Measurements from ENCODE around the gene CDKAL1. TPM values are rescaled to one million over a fixed set of nuclear protein-coding genes. Genes with fewer than 3 reads are reported as not detected.

The CDKAL1 gene
- total and polyA plus RNA-seq, 9 of the 15 experiments (the other 6 are each of a cell fraction or from before 2014, with no cell fraction given), result 11.2 to 36.3 (median 20.1) TPM

- no peak for TF ChIP-seq YY1 (IDR thresholded peaks at IDR 0.05; ENCODE audit: borderline replicate concordance in 1 of 3, control insufficient read depth in 1 of 3, extremely low read depth in 1 of 3, insufficient read depth in 3 of 3, insufficient read length in 1 of 3, insufficient replicate concordance in 2 of 3, low read depth in 1 of 3, low read length in 2 of 3)
- TF ChIP-seq NCOR1 (IDR thresholded peaks at IDR 0.05), result no peak
- TF ChIP-seq LEF1 (IDR thresholded peaks at IDR 0.05), result no peak
- TF ChIP-seq FOXK1 (CRISPR knock-in tag; IDR thresholded peaks at IDR 0.05; ENCODE audit: borderline replicate concordance), result no peak
- DNase-seq (ENCODE audit: extremely low read depth in 1 of 4, low spot score in 3 of 4) (no peak), FAIRE-seq (no peak), ATAC-seq (no peak)
- Histone ChIP-seq H3K9me3 (replicated peaks; ENCODE audit: control insufficient read depth, insufficient read depth, low read depth, low read length) (no peaks in the 10 kb centered on the region), H3K36me3 (ENCODE audit: control insufficient read depth, insufficient read depth, low read length) (no peaks in the 10 kb centered on the region; the same call in 2 of the 3 replicates), H3K9ac (ENCODE audit: insufficient read depth in 1 of 2, low read depth in 2 of 2, low read length in 2 of 2) (no peak overlapping the region), H3K4me1 (replicated peaks in 1 of 2; ENCODE audit: control insufficient read depth in 2 of 2, insufficient read depth in 2 of 2, low read length in 2 of 2) (peaks cover 8 to 20% of the 10 kb centered on the region in 2 experiments), H3K9me1 (ENCODE audit: control insufficient read depth, insufficient read depth, low read length) (no peaks in the 10 kb centered on the region), H3K27me3 (ENCODE audit: control insufficient read depth in 2 of 2, insufficient read depth in 2 of 2, low read length in 2 of 2) (no peaks in the 10 kb centered on the region), H3K27ac (ENCODE audit: extremely low read depth, low read depth, low read length) (no peak overlapping the region), H3K4me3 (no peak overlapping the region), H3K79me2 (ENCODE audit: control insufficient read depth, insufficient read depth, low read length) (no peaks in the 10 kb centered on the region), H2AFZ (ENCODE audit: low read depth, low read length) (no peak overlapping the region), H4K20me1 (replicated peaks; ENCODE audit: control insufficient read depth, insufficient read depth, low read length) (no peaks in the 10 kb centered on the region), H3K4me2 (ENCODE audit: insufficient read depth, low read length) (no peak overlapping the region)
- POLR2A ChIA-PET, result no interaction called here
- intact Hi-C loops (cut with micrococcal nuclease), result no loop called here
- WGBS (ENCODE audit: insufficient coverage, low coverage, missing lambda C conversion rate), result 91% methylated on average over 2 of the region's 2 CpGs
- no TSS peak for BruUV-seq (replicated peaks)
- CTCF ChIA-PET (ENCODE audit: low intra/inter-chr PET ratio), result no interaction called here
- in situ Hi-C loops (cut with MboI), result no loop called here
These were observed 278.5 kb downstream of the CDKAL1 start for GRCh38 chr6:20812776-20813175.

GRCh38 chr6:20814494-20814893 is 280.2 kb downstream of the CDKAL1 start:
- Histone ChIP-seq H2AFZ (ENCODE audit: low read depth, low read length) (no peak overlapping the region), H3K9ac (ENCODE audit: insufficient read depth in 1 of 2, low read depth in 2 of 2, low read length in 2 of 2) (no peak overlapping the region), H3K9me1 (ENCODE audit: control insufficient read depth, insufficient read depth, low read length) (no peaks in the 10 kb centered on the region), H3K27ac (ENCODE audit: extremely low read depth, low read depth, low read length) (no peak overlapping the region), H3K27me3 (ENCODE audit: control insufficient read depth in 2 of 2, insufficient read depth in 2 of 2, low read length in 2 of 2) (no peaks in the 10 kb centered on the region), H4K20me1 (replicated peaks; ENCODE audit: control insufficient read depth, insufficient read depth, low read length) (no peaks in the 10 kb centered on the region), H3K4me1 (replicated peaks in 1 of 2; ENCODE audit: control insufficient read depth in 2 of 2, insufficient read depth in 2 of 2, low read length in 2 of 2) (peaks cover 8 to 20% of the 10 kb centered on the region in 2 experiments), H3K4me3 (no peak overlapping the region), H3K4me2 (ENCODE audit: insufficient read depth, low read length) (no peak overlapping the region), H3K36me3 (ENCODE audit: control insufficient read depth, insufficient read depth, low read length) (no peaks in the 10 kb centered on the region; the same call in 2 of the 3 replicates), H3K79me2 (ENCODE audit: control insufficient read depth, insufficient read depth, low read length) (no peaks in the 10 kb centered on the region), H3K9me3 (replicated peaks; ENCODE audit: control insufficient read depth, insufficient read depth, low read depth, low read length) (no peaks in the 10 kb centered on the region)
- CTCF ChIA-PET (ENCODE audit: low intra/inter-chr PET ratio), result no interaction called here
- in situ Hi-C loops (cut with MboI) (no loop called here), intact Hi-C loops (cut with micrococcal nuclease) (no loop called here)
- POLR2A ChIA-PET, result interaction anchor here (0.5 to 1.0 kb wide), 2 partner anchors 10 to 746 kb away, joined by 3 read pairs; no protein-coding TSS in a partner anchor
- FAIRE-seq, result no peak
- DNase-seq (ENCODE audit: extremely low read depth in 1 of 4, low spot score in 3 of 4), result no peak
- ATAC-seq, result no peak
- WGBS (ENCODE audit: insufficient coverage, low coverage, missing lambda C conversion rate), result 89% methylated on average over 4 of the region's 4 CpGs
- no TSS peak for BruUV-seq (replicated peaks)
- TF ChIP-seq CREB3L1 (IDR thresholded peaks at IDR 0.05; ENCODE audit: borderline replicate concordance, low read depth) (no peak), ZNF778 (CRISPR knock-in tag; IDR thresholded peaks at IDR 0.05) (no peak), KLF6 (CRISPR knock-in tag; IDR thresholded peaks at IDR 0.05; ENCODE audit: borderline replicate concordance) (no peak), JUN (IDR thresholded peaks at IDR 0.05; ENCODE audit: borderline replicate concordance, low read depth, low read length) (no peak), JUN (CRISPR knock-in tag; IDR thresholded peaks at IDR 0.05; ENCODE audit: borderline replicate concordance) (no peak), NRF1 (conservative IDR thresholded peaks at IDR 0.05 in 1 of 2, IDR thresholded peaks at IDR 0.05 in 1 of 2) (no peak), KLF10 (CRISPR knock-in tag; IDR thresholded peaks at IDR 0.05) (no peak), SMC3 (conservative IDR thresholded peaks at IDR 0.05; ENCODE audit: insufficient read depth, low read depth, low read length) (no peak), RHOXF2B (CRISPR knock-in tag; conservative IDR thresholded peaks at IDR 0.05) (no peak)
- TF ChIP-seq, protein P1, sequence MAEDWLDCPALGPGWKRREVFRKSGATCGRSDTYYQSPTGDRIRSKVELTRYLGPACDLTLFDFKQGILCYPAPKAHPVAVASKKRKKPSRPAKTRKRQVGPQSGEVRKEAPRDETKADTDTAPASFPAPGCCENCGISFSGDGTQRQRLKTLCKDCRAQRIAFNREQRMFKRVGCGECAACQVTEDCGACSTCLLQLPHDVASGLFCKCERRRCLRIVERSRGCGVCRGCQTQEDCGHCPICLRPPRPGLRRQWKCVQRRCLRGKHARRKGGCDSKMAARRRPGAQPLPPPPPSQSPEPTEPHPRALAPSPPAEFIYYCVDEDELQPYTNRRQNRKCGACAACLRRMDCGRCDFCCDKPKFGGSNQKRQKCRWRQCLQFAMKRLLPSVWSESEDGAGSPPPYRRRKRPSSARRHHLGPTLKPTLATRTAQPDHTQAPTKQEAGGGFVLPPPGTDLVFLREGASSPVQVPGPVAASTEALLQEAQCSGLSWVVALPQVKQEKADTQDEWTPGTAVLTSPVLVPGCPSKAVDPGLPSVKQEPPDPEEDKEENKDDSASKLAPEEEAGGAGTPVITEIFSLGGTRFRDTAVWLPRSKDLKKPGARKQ (CRISPR knock-in tag; IDR thresholded peaks at IDR 0.05), result no peak

Measured in K562 (cell line).